Endothelial cell of umbilical vein (primary cell): ENCODE measurements around the gene NPTN. TPM values are rescaled to one million over a fixed set of nuclear protein-coding genes. Genes with fewer than 3 reads are reported as not detected.
A peak's percentile ranks its signal among the peaks of the same experiment; 100 is the strongest.

Experiments used
- Bru-seq: library from RNA; stranded (reverse); fragments of 400-500 nt; gene quantifications from one replicate; lab custom pipeline; 2021; lab: Mats Ljungman, UMichigan
- BruChase-seq, 2 experiments: library from RNA; stranded (reverse); fragments of 400-500 nt; gene quantifications; one replicate each; lab custom pipeline; 2021; lab: Mats Ljungman, UMichigan
- BruUV-seq: library from RNA; stranded (reverse); fragments of 400-500 nt; replicated peaks from 2 replicates; lab custom pipeline; 2021; lab: Mats Ljungman, UMichigan
- CTCF ChIA-PET: fragments of 300-600, 350-600 bp; sonication (Branson Sonifier 250); formaldehyde crosslinking; loops from one replicate; lab custom pipeline; 2021; ENCODE audit warnings: antibody characterized with exemption, inconsistent platforms; lab: Charles Lee
- POLR2A ChIA-PET: fragments of 300-600, 350-600 bp; sonication (Branson Sonifier 250); formaldehyde crosslinking; loops from one replicate; lab custom pipeline; 2021; ENCODE audit warnings: antibody characterized with exemption, inconsistent platforms; lab: Charles Lee
- DNase-seq: peaks from one replicate; pipeline ENCODE4 v3.0.0-alpha.2; 2011; ENCODE audit warnings: low read depth, low spot score
- FAIRE-seq: peaks from 2 replicates; lab custom pipeline; 2011; peaks lifted over from hg19 to GRCh38; lab: Jason Lieb, UNC
- H2AFZ ChIP-seq: 2 replicates; pipeline ENCODE4 v1.6.0; 2012; ENCODE audit warnings: low read depth, low read length, control low read depth, inconsistent platforms
- H3K27ac ChIP-seq: 2 replicates; pipeline ENCODE4 v1.5.1; 2011; ENCODE audit warnings: low read depth, mild to moderate bottlenecking, control low read depth, low read length, moderate library complexity; ENCODE audit not compliant: insufficient read depth
- H3K27me3 ChIP-seq, 2 experiments: 2 replicates each; pipeline versions ENCODE4 v1.6.0 to v1.6.1; 2011; ENCODE audit warnings: low read length in 2 of 2, mixed read lengths in 1 of 2; ENCODE audit not compliant: control insufficient read depth in 2 of 2, insufficient read depth in 2 of 2
- H3K36me3 ChIP-seq, 2 experiments: 2 replicates in 1 of 2; 3 replicates in 1 of 2; pipeline ENCODE4 v1.5.1; 2011; ENCODE audit warnings: low read length in 2 of 2, mild to moderate bottlenecking in 1 of 2, moderate library complexity in 1 of 2; ENCODE audit not compliant: control insufficient read depth in 2 of 2, insufficient read depth in 2 of 2; ENCODE audit errors: extremely low read depth in 1 of 2
- H3K4me1 ChIP-seq: 3 replicates; pipeline ENCODE4 v1.5.1; 2011; ENCODE audit warnings: mild to moderate bottlenecking, low read length; ENCODE audit not compliant: control insufficient read depth, insufficient read depth; ENCODE audit errors: extremely low read depth
- H3K4me2 ChIP-seq: 2 replicates; pipeline ENCODE4 v1.6.1; 2011; ENCODE audit warnings: low read length, control low read depth, mixed read lengths; ENCODE audit not compliant: insufficient read depth
- H3K4me3 ChIP-seq, 3 experiments: fragments of 200-600 bp in 1 of 3; sonication (generic), shearing (Covaris generic) in 1 of 3; replicated peaks in 1 of 3; 2 replicates each; pipeline ENCODE4 v1.5.1; 2011 to 2016; ENCODE audit warnings: control low read depth in 3 of 3, low read length in 3 of 3, mild to moderate bottlenecking in 2 of 3, inconsistent platforms in 1 of 3, low read depth in 1 of 3, moderate library complexity in 1 of 3; ENCODE audit not compliant: insufficient read depth in 1 of 3
- H3K79me2 ChIP-seq: 2 replicates; pipeline ENCODE4 v1.6.0; 2012; ENCODE audit warnings: low read length, inconsistent platforms; ENCODE audit not compliant: control insufficient read depth, insufficient read depth
- H3K9ac ChIP-seq: replicated peaks from 2 replicates; pipeline ENCODE3; 2011; ENCODE audit warnings: low read length, control low read depth; ENCODE audit not compliant: insufficient read depth; ENCODE audit errors: extremely low read depth
- H3K9me1 ChIP-seq: replicated peaks from 3 replicates; pipeline ENCODE4 v1.6.0; 2011; ENCODE audit warnings: mild to moderate bottlenecking, low read length; ENCODE audit not compliant: control insufficient read depth, insufficient read depth; ENCODE audit errors: extremely low read depth
- H3K9me3 ChIP-seq: replicated peaks from 2 replicates; pipeline ENCODE4 v1.5.1; 2012; ENCODE audit warnings: low read length, inconsistent platforms; ENCODE audit not compliant: control insufficient read depth, insufficient read depth
- H4K20me1 ChIP-seq: replicated peaks from 2 replicates; pipeline ENCODE3; 2011; ENCODE audit warnings: mild to moderate bottlenecking, low read length; ENCODE audit not compliant: control insufficient read depth, insufficient read depth; ENCODE audit errors: extremely low read depth
- MAX ChIP-seq: IDR thresholded peaks from 2 replicates; pipeline ENCODE4 v1.6.1; 2011; ENCODE audit not compliant: insufficient read depth, insufficient read length
- MYC ChIP-seq: IDR thresholded peaks from one replicate; pipeline ENCODE4 v1.6.1; 2011; ENCODE audit warnings: mild to moderate bottlenecking, low read depth, low read length
- POLR2A ChIP-seq: IDR thresholded peaks from 2 replicates; pipeline ENCODE4 v1.6.1; 2012; ENCODE audit warnings: low read depth, mild to moderate bottlenecking, control low read depth, low read length
- POLR2AphosphoS5 ChIP-seq: IDR thresholded peaks from 2 replicates; pipeline ENCODE4 v1.6.1; 2012; ENCODE audit warnings: low read depth, mild to moderate bottlenecking, control low read depth, low read length, moderate library complexity; ENCODE audit not compliant: insufficient read depth
- dilution Hi-C: fragments of 300-500 bp; cut with MboI; formaldehyde crosslinking; loops from one replicate; pipeline ENCODE4 v1.15.0; 2019; ENCODE audit warnings: low sequenced_read_pairs; ENCODE audit not compliant: extremely low pct_ligation_motif_present
- intact Hi-C: fragments of 100-400 bp; cut with micrococcal nuclease; formaldehyde crosslinking; loops from one replicate; pipeline ENCODE4 v1.10.0; 2022
- long read RNA-seq: library from polyadenylated mRNA; stranded (forward); transcript quantifications from one replicate; pipeline ENCODE4 v2.0.0, GENCODE V29; 2021
- polyA minus RNA-seq, 3 experiments: library from RNA; depleted of rRNA, polyadenylated mRNA; stranded (reverse); fragments of >200 nt; gene quantifications; 1 replicate in 1 of 3; 2 replicates in 2 of 3; pipeline ENCODE4 v1.2.3, GENCODE V29; 2011
- polyA plus RNA-seq, 4 experiments: library from polyadenylated mRNA; depleted of rRNA in 3 of 4; stranded (reverse) in 3 of 4; unstranded in 1 of 4; fragments of >200 nt; gene quantifications; 2 replicates each; pipeline versions ENCODE4 v1.2.1 to v1.2.3, GENCODE V29; 2011 to 2012; ENCODE audit warnings: missing spikeins in 1 of 4
- total RNA-seq: library from RNA; stranded (reverse); gene quantifications from 2 replicates; pipeline ENCODE4 v1.2.3, GENCODE V29; 2021
- TF ChIP-seq, protein P1 (sequence below), 2 donors: IDR thresholded peaks; 1 replicate in 1 of 2; 2 replicates in 1 of 2; pipeline ENCODE4 v1.5.1; 2011; ENCODE audit warnings: low read length in 2 of 2, mild to moderate bottlenecking in 2 of 2, moderate library complexity in 2 of 2, control low read depth in 1 of 2, inconsistent platforms in 1 of 2, low read depth in 1 of 2; ENCODE audit not compliant: insufficient read depth in 1 of 2; ENCODE audit errors: extremely low read depth in 1 of 2

The NPTN gene
- 71.5 and 77.4 TPM in 2 replicates for total RNA-seq
- 67.0 and 81.3 TPM in 2 replicates for polyA plus RNA-seq
- polyA plus RNA-seq (2011; cell fraction: cytosol; rRNA removed): 87.4 and 97.5 TPM in 2 replicates
- polyA plus RNA-seq (2011; cell fraction: nucleus; rRNA removed): 129 and 150 TPM in 2 replicates
- polyA plus RNA-seq (2012): 82.3 and 83.8 TPM in 2 replicates
- polyA minus RNA-seq: 82.8 and 106 TPM in 2 replicates
- polyA minus RNA-seq (2011; cell fraction: cytosol; rRNA and poly(A)+ RNA removed): 20.3 TPM
- polyA minus RNA-seq (2011; cell fraction: nucleus; rRNA and poly(A)+ RNA removed): 78.6 and 87.9 TPM in 2 replicates
- Bru-seq, nascent RNA: percentile 88 among the genes with signal in this experiment
- percentile 82 among the genes with signal in this experiment for BruChase-seq, experiment 1, labeled RNA remaining after a 6-hour chase
- percentile 83 among the genes with signal in this experiment for BruChase-seq, experiment 2, labeled RNA remaining after a 2-hour chase
- long read RNA-seq, transcript NPTN-202 (8 exons, 2,817 nt): major isoform, 207 of 238 reads
- long read RNA-seq, transcript NPTN-209 (6 exons, 858 nt): minor isoform, 5 of 238 reads
- long read RNA-seq, partial matches to known transcripts: 15 of 238 reads
- long read RNA-seq, other reads (novel, unspliced or antisense): 11 of 238 reads

DNA sequence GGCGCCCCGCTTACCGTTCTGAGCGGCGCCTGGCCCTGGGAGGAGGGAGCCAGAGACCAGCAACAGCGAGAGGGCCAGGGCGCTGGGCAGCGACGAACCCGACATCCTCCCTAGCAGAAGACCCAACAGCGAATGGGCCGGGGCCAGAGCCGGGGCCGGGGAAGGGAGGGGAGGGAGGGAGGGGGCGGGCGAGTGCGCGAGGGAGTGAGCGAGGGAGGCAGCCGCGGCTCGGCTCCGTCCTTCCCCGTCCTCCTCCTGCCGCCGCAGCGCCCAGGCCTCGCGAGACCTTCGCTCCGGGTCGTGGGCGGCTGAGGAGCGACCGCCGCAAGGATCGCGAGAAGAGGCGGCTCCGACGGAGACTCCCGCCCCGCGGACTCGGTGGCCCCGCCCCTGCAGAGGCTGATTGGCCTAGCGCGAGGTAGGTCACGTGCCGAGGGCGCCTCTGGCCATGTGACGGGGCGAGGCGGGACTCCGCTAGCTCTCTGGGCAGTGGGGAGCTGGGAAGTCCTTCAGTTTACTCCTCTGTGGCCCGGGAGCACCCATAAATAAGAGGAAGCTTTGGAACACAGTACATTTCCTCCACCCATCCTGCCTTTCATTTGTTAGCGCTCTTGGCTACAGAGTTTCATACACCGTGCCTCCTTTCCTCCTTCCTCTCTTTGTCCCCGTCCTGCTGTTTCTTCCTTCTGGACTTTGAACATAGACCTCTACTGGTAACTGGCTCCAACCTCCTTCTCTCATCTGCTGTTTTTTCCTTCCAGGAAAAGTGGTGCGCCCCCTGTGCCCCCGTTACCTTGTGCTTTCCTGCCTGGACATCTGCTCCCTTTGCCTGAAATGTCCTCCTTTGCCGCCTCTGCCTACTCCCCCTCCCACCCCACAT lies at the start of gene NPTN:
NPTN (minus strand) TSS at position 279 of the 880 bp plus-strand sequence; CDS start at position 105, 174 bp downstream.
- ChIA-PET POLR2A (interaction anchor here (1.0 kb wide), 1 partner anchor 293 kb away, joined by 3 read pairs; the partner anchor contains the start of gene LOXL1), CTCF (interaction anchor here (0.6 to 10.0 kb wide), 14 partner anchors 15 to 111 kb away, joined by 3 to 294 read pairs (median 6); partner anchors contain the start of gene CD276)
- peaks cover 43% of the 10 kb centered on the region for H3K79me2 ChIP-seq
- H2AFZ ChIP-seq: peak within 1 kb of the TSS; percentile 96
- no peaks in the 10 kb centered on the region for H3K36me3 ChIP-seq
- peak within 1 kb of the TSS; percentile 92 for H3K4me2 ChIP-seq
- peaks cover 0 to 7% of the 10 kb centered on the region in 2 experiments for H3K27me3 ChIP-seq
- H3K27ac ChIP-seq: peak within 1 kb of the TSS; percentile 89
- H3K9me3 ChIP-seq: no peaks in the 10 kb centered on the region
- H3K4me3 ChIP-seq: peak within 1 kb of the TSS; percentile 33 to 99 (median 67)
- TF ChIP-seq MAX (peak; percentile 99), POLR2A (peak; percentile 92), MYC (no peak), POLR2AphosphoS5 (peak; percentile 78)
- TF ChIP-seq, protein P1, sequence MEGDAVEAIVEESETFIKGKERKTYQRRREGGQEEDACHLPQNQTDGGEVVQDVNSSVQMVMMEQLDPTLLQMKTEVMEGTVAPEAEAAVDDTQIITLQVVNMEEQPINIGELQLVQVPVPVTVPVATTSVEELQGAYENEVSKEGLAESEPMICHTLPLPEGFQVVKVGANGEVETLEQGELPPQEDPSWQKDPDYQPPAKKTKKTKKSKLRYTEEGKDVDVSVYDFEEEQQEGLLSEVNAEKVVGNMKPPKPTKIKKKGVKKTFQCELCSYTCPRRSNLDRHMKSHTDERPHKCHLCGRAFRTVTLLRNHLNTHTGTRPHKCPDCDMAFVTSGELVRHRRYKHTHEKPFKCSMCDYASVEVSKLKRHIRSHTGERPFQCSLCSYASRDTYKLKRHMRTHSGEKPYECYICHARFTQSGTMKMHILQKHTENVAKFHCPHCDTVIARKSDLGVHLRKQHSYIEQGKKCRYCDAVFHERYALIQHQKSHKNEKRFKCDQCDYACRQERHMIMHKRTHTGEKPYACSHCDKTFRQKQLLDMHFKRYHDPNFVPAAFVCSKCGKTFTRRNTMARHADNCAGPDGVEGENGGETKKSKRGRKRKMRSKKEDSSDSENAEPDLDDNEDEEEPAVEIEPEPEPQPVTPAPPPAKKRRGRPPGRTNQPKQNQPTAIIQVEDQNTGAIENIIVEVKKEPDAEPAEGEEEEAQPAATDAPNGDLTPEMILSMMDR (IDR thresholded peaks at IDR 0.05; ENCODE audit: extremely low read depth in 1 of 2, insufficient read depth in 1 of 2, low read depth in 1 of 2, low read length in 2 of 2): no peak
- H3K4me1 ChIP-seq: peaks cover 31% of the 10 kb centered on the region
- H3K9me1 ChIP-seq: no peaks in the 10 kb centered on the region
- FAIRE-seq (peak; percentile 89), DNase-seq (peak; percentile 99)
- BruUV-seq: TSS peak; percentile 98
- dilution Hi-C loops: no loop called here
- intact Hi-C loops: loop anchor here (1.0 to 10.0 kb wide), 2 partner anchors 51 to 849 kb away; partner anchors contain the start of genes ADPGK and CD276
- H4K20me1 ChIP-seq: peaks cover 9% of the 10 kb centered on the region
- H3K9ac ChIP-seq: peak within 1 kb of the TSS; percentile 85
